GM12872 (cell line): ENCODE data around the gene RARS2.

Experiments
- CTCF ChIP-seq: IDR thresholded peaks from 3 replicates; pipeline ENCODE4 v1.5.1; 2011; ENCODE audit warnings: low read depth, mild to moderate bottlenecking, low read length, moderate library complexity; ENCODE audit not compliant: insufficient read depth

The RARS2 gene

DNA sequence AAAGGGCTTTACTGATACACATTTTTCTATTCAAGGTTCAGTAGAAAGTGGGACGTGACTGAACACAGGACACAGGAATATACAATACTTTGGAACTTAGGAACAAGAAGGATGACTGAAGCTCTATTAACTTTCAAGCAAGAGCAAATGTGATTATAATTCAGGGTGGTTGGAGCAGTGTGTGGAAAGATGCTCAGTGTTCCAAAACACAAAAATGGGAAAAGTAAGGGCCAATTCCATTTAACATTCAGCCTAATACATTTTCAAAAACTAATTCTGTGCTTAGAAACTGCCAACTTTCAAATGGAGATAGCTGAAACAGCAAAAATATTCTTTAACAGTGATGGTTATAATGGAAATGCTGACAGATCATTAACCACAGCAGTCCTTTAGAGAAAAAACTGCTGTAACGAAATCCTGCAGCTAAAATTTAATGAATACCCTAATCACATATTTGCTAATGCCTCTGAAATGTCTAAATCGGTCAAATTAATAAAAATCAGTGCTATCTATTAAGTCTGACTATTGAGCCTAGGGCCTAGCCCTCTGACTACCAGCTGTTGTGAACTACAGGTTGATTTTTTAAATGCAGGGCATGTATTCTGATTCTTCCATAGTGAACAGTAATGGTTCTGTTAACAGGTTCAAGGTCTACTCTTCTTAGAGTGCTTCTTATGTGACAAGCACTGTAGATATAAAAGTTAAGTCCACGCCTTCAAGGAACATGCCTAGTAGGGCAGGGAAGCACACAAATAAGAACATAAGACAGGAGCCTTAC is 45.9 kb downstream of the RARS2 start:
- TF ChIP-seq CTCF = no peak

- TF ChIP-seq CTCF = no peak
Measured at GRCh38 chr6:87541744-87542143, 48.0 kb downstream of the RARS2 start.

GRCh38 chr6:87541041-87541440 is 48.7 kb downstream of the RARS2 start:
- TF ChIP-seq CTCF = no peak

DNA sequence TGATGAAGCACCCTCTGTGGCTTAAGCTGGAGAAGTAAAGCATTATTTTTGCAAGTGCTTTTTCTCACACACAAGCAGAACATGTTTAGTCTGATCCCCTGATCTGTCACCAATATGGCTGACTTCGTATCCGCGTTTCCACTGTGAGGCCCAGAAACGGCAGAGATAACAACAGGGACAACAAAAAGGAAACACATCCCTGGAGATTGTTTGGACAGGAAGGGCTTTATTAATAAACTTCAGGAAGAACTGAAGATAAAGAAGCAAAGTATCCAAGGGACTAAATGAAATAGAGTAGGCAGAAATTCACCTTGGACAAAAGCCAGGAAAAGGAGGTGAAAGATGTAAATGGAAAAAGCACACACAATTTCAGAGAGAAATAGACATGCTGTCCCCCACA is 49.2 kb downstream of the RARS2 start:
- no peak for TF ChIP-seq CTCF

- no peak for TF ChIP-seq CTCF
Measured at GRCh38 chr6:87539554-87539953, 50.2 kb downstream of the RARS2 start.

- TF ChIP-seq CTCF = no peak
Measured at GRCh38 chr6:87538510-87539260, 51.1 kb downstream of the RARS2 start.

DNA sequence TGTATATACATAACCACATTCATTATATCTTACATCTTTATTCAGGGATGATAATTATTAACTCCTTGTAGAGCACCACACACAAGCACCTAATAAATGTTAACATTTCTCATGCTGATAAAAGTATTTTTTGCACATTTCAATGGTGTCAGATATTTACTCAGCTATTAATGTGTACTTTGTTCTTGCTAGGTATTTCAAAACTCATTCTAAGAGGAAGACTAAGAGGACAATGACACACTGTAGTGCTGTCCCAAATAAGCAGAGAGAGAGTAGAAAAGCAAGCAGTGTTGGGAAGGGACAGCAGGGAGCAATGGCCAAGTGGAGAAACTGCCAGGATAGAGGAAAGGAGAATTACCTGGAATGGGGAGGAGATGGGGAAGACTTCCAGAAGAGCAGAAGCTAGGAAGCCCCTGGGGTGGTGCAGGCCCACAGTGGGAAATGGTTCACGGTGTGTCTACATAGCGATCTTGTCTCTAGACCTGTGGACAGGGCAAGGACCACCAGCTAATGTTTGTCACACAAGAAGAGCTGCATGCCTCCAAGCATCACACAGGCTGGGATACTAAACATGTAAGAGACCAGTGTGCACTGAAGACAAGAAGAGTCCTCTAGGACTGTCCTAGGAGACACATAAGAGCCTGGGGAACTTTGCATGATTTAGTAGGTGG is 55.3 kb downstream of the RARS2 start:
- TF ChIP-seq CTCF = no peak
